VCaP (cell line): ENCODE data around the gene MOGAT3.

Source experiments
- H3K27ac ChIP-seq: fragments of 450-650 bp; 2 replicates; pipeline ENCODE4 v1.5.1; 2017
- TF ChIP-seq, protein P1 (sequence below): fragments of 450-650 bp; conservative IDR thresholded peaks from 2 replicates; pipeline ENCODE4 v1.5.1; 2017; ENCODE audit warnings: mild to moderate bottlenecking, moderate library complexity

MOGAT3 gene

GRCh38 chr7:101172854-101173751 lies 27.7 kb downstream of the MOGAT3 start:
- H3K27ac ChIP-seq, result peak overlapping the region; percentile 8; the same call in 1 of the 2 replicates
- TF ChIP-seq, protein P1, sequence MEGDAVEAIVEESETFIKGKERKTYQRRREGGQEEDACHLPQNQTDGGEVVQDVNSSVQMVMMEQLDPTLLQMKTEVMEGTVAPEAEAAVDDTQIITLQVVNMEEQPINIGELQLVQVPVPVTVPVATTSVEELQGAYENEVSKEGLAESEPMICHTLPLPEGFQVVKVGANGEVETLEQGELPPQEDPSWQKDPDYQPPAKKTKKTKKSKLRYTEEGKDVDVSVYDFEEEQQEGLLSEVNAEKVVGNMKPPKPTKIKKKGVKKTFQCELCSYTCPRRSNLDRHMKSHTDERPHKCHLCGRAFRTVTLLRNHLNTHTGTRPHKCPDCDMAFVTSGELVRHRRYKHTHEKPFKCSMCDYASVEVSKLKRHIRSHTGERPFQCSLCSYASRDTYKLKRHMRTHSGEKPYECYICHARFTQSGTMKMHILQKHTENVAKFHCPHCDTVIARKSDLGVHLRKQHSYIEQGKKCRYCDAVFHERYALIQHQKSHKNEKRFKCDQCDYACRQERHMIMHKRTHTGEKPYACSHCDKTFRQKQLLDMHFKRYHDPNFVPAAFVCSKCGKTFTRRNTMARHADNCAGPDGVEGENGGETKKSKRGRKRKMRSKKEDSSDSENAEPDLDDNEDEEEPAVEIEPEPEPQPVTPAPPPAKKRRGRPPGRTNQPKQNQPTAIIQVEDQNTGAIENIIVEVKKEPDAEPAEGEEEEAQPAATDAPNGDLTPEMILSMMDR, result no peak

- H3K27ac ChIP-seq, result peak overlapping the region; percentile 8; the same call in 1 of the 2 replicates
- TF ChIP-seq, protein P1, result peak; percentile 29; the same call in 1 of the 2 replicates
Observed at GRCh38 chr7:101172005-101172853, 28.6 kb downstream of the MOGAT3 start.

- TF ChIP-seq, protein P1, result peak; percentile 33
- H3K27ac ChIP-seq, result no peak overlapping the region
Observed at GRCh38 chr7:101171442-101171837, 29.4 kb downstream of the MOGAT3 start.

GRCh38 chr7:101170617-101171441 lies 30.0 kb downstream of the MOGAT3 start:
- H3K27ac ChIP-seq, result no peak overlapping the region
- TF ChIP-seq, protein P1, result no peak

DNA sequence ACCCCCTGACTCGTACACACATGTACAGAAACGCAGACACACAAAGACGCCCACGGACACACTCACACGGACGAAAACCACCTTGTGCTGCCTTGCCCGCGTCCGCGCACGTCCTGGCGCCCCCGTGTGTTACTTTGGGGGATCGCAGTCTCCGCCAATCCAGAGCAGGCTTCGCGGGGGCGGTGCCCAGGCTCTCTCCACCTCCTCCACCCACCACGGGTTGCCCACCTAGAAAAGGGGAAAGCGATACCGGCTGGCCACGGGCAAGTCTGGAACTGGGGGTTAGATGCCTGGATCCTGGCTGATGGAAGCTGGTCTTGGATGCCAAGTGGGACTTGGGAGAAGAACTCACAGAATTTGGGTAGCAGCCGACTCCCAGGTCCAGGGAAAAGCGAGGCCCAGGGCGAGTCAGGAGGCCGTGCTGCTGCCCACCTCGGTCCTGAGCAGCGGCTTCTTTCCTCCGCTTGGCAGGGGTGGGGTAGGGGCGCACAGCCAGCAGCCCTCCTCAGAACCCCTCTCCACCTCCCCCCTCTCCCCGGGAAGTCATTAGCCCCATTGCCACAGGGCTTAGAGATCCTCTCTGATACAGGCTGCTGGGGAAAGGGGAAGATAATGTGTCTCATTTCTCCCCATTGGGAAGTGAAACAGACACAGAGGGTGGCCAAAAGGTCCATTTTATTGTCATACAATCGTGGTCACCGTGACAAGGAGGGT lies 30.8 kb downstream of the MOGAT3 start:
- no peak overlapping the region for H3K27ac ChIP-seq

GRCh38 chr7:101169110-101169837 lies 31.6 kb downstream of the MOGAT3 start:
- TF ChIP-seq, protein P1, result 0 out of 2 replicates have a peak, but pooled peaks have one; percentile 43
- H3K27ac ChIP-seq, result no peak overlapping the region

More for the DNA sequence above, 30.8 kb downstream of the MOGAT3 start:
- TF ChIP-seq, protein P1, result peak; percentile 97
